NCI-H1048 (cell line): ENCODE data around the gene ZSWIM9.

ENCODE experiments used
- DNase-seq: peaks from one replicate; lab custom pipeline; 2025; lab: John Stamatoyannopoulos, UW

ZSWIM9 gene

DNA sequence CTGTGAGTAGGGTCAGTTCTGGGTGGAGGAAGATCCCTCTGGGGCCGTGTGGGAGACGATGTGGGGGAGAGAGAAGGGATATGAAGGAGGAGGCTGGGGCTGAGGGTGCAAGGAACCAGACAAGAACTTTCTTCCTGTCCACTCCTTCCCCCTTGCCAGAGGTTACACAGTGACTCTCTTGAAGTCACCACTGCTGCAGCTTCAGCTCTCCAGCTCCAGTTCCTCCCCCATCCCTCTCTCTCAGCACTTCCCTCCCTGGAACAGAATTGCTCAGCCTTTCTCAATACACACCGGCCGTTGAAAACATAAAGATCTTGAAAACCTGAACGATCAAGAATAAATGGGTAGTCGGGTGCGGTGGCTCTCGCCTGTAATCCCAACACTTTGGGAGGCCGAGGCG, 5.1 kb downstream of the ZSWIM9 start:
- DNase-seq: no peak

DNA sequence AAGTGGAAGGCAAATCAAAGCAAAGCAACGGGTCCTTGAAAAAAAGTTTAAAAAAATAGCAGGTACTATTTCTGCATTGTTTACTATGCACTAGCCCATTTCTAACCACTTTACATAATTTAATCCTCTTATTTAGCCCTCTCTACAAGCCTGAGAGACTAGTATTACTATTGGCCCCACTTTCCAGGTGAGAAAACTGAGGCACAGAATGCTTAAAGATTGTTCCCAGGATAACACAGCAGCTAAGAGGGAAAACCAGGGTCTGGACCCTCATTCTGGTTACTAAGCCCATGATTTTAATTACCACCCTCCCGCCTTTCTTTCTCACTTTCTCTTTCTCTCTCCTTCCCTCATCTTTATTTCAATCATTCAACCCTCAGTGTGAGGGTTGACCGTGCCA, 5.7 kb downstream of the ZSWIM9 start:
- DNase-seq: no peak

DNA sequence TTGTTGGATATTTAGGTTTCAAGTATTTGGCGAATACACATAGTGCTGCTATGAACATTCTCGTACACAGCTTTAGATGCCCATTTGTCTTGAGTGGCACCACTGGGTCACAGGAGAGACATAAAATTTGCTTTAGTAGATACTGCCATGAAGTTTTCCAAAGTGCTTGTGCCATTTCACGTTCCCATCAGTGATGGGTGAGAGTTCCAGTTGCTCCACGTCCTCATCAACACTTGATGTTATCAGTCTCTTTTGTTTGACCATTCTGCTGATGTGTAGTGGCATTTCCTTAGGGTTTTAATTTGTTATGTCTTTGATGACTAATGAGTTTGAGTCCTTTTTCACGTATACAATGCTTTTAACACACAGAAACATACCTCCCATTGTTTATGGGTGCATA, 11.0 kb downstream of the ZSWIM9 start:
- DNase-seq: no peak

DNA sequence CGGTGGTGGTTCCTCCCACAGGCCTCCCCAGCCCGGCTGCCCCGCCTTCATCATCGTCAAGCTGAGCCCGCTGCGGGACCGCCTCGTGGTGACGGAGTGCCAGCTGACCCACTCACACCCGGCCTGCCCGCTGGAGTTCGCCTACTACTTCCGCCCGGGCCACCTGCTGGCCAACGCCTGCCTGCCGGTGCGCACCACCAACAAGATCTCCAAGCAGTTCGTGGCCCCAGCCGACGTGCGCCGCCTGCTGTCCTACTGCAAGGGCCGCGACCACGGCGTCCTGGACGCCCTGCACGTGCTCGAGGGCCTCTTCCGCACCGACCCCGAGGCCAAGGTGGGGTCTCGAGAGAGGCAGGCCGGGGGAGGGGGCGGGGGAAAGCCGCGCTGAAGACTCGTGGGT, 12.0 kb downstream of the ZSWIM9 start:
- no peak for DNase-seq

DNA sequence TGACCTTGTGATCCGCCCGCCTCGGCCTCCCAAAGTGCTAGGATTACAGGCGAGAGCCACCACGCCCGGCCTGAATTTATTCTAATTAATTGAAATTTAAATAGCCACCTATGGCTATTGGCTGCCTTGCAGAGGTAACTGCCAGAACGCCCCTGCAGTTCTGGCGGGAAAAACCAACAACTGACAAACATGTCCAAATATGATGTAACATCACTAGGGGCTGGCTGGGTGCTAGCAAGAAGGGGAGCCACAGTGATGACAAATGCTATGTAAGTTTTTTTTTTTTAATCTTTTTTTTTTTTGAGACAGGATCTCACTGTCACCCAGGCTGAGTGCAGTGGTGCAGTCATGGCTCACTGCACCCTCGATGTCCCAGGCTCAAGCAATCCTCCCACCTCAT, 12.9 kb downstream of the ZSWIM9 start:
- DNase-seq: no peak

DNA sequence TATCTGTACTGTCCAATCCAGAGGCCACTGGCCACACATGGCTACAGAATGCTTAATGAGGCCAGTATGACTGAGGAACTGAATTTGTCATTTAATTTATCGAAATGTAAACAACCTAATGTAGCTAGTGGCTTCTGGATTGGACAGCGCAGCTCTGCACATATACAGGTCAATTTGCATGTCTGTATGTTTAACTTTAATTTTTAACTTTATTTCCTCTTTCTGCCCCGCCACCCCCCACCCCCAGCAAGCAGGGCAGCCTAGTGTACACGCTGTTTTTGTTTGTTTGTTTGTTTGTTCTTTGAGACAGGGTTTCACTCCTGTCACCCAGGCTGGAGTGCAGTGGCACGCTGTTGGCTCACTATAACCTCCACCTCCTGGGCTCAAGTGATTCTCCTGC, 15.5 kb downstream of the ZSWIM9 start:
- no peak for DNase-seq

DNA sequence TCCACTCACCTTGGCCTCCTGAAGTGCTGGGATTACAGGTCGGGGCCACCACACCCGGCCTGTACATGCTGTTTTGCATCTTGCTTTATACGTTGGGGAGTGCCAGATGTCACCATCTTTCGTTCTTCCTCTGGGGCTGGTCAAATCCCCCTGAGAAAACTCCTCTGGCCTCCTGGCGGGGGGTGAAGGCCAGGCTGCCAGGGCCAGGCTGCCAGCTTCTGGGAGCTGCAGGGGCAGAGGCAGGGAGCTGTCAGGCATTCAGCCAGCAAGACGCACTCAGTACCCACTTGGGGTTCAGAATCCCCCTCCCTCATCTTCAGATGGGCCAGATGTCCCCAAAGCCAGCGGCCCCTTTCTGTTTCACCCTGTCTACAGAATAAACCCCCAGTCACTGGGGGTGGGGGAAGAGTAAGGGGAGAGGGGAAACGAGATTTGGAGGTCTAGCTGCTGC, 16.1 kb downstream of the ZSWIM9 start:
- no peak for DNase-seq

DNA sequence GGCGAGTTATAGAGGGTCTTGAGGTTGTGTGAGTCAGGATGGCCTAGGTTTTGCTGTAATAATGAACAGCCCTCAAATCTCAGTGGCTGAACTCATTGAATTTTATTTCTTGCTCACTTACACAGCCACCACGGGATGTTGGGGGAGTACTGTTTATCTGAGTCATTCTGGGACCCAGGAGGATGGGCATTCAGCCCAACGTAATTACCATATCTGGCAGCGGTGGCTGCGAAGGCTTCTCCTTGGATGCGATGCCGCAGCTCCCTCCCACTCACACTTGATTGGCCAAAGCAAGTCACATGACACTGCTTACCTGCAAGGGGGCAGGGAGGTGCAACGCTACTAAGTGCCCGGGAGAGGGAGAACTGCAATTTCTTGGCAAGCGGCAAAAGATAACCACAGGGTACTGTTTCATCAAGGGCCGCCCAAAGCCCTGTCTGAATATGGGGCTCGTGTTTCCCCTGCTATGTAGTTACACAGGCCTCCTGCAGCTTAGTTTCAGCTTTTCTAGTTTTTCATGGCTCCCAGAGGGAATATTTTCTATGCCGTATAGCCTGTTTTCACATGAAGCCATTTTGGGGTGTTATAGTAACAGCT, 19.9 kb downstream of the ZSWIM9 start:
- DNase-seq: peak; percentile 78

DNA sequence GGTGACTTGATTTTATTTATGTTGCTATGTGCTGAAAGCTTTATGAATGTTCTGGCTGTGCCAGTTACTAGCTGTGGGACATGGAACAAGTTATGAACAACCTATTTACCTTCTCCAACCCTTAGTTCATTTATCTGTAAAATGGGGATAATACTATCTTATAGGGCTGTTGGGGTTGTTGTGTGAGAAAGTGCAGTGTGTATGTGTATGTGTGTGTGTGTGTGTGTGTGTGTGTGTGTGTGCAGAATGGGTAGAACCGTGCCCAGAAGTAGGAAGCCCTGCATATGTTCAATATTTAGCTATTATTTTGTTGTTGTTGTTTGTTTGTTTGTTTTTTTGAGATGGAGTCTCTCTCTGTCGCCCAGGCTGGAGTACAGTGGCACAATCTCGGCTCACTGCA, 20.4 kb downstream of the ZSWIM9 start:
- no peak for DNase-seq

DNA sequence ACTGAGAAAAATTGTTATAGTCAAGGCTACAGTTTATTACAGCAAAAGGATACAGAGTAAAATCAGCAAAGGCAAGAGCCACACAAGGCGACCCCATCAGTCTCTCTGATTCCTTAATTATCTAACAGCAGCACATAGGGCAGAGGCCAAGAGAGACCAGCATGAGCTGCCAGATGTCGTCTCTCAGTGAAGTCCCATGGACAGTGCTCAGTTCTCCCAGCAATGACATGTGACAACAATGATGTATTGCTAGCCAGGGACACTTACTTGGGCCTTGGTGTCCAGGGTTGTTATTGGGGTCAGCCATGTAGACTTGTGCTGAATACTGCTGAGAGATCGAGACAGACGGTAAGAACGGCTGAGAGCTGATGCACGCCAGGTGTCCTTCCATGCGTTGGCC, 22.3 kb downstream of the ZSWIM9 start:
- no peak for DNase-seq

DNA sequence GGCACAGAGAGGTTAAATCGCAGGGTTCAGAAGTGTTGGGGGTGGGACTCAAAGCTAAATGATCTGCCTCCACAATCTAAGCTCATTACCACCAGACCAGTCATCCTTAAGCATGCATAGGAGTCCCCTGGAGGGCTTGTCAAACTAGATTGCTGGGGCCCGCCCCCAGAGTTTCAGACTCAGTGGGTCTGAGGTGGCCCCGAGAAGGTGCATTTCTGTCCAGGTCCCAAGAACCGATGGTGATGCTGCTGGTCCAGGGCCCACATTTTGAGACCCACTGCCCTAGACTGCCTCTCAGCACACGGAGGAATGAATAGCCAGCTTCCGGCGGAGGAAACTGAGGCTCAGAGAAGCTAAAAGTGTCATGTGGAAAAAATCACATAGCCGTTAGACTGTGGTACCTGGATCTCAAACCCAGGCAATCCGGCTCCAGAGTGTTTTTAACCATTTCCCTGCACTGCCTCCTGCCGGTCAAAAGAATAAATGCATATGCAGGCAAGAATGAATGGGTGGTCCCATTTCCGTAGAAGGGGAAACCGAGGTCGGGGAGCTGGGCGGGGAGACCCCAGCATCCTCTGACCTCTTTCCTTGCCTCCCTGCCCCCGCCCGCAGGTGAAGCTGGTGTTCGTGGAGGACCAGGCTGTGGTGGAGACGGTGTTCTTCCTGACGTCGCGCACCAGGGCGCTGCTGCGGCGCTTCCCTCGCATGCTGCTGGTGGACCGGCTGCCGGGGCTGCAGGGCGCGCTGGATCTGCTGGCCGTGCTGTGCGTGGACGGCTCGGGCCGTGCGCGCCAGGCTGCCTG, 23.8 kb downstream of the ZSWIM9 start:
- no peak for DNase-seq

DNA sequence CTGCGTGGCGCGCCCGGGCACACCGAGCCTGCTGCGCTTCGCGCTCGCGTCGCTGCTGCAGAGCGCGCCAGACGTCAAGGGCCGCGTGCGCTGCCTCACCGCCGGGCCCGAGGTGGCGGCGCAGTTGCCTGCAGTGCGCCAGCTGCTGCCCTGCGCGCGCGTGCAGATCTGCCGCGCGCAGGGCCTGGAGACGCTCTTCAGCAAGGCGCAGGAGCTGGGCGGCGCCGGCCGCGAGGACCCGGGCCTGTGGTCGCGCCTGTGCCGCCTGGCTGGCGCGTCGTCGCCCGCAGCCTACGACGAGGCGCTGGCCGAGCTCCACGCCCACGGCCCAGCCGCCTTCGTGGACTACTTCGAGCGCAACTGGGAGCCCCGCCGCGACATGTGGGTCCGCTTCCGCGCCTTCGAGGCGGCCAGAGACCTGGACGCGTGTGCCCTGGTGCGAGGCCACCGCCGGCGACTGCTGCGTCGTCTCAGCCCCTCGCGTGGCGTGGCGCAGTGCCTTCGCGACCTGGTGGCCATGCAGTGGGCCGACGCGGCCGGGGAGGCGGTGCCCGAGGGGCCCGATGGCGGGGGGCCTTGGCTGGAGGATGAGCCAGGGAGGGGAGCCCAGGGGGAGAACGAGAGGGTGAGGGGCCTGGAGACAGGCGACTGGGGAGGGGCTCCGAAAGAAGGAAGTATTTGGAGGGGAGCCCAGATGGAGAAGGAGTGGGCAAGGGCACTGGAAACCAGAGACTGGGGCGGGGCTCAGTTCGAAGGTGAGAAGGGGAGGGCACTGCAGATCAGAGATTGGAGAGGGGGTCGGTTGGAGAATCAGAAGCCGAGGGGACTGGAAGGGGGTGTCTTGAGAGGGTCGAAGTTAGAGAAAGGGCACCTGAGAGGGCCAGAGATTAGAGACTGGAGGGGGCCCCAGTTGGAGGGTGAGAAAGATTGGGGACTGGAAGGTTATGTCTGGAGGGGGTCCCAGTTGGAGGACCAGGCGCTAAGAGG, 24.7 kb downstream of the ZSWIM9 start:
- DNase-seq: no peak

DNA sequence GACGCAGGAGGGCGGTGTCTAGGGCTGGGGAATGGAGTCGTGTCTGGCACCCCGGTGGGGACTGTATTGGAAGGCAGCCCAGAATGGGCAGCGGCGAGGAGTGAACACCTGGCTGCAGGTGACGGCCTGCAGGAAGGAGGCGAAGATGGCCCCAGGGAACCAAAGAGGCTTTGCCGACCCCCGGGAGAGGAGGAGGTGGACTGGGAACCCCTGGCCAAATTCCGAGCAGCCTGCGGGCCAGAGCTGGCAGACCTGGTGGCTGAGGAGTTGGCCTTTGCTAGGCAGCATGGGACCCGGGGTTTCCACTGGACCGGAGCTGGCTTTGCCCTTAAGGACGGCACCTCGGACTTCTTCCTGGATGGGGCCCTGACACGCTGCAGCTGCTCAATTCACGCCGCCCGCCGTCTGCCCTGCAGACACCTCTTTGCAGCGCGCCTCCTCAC, 25.9 kb downstream of the ZSWIM9 start:
- DNase-seq: no peak

DNA sequence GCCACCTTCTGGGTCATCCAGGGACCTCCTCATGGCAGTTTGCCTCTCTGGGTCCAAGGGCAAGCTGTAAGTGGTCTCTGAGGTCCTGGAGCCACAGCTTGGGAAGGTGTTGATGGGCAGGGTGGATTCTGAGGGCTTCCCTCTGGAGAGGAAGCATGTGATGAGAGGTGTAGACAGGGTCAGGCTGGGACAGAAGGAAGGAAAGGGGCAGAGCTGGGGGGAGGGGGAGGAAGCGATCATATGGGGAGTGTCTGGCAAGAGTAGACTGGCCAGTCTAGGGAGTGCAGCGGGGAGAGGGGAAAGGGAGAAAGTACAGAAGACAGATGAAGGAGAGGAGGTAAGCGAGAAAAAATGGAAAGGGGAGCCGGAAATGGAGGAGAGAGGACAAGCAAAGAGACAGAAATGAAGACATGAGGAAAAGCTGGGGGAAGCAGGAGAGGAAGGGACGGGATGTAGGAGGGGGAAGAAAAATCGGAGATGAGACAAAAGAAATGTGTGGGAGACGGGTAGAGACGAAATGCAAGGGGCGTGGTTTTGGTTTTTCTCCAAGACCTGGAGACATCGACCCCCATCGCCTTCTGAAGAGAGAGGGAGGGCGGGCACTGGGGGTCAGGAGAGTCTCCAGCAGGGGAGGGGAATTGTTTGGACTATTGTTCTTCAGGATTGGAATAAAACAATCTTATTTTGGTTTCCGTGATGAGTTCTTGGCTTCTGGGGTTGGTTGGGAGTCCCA, 26.6 kb downstream of the ZSWIM9 start:
- DNase-seq: no peak

DNA sequence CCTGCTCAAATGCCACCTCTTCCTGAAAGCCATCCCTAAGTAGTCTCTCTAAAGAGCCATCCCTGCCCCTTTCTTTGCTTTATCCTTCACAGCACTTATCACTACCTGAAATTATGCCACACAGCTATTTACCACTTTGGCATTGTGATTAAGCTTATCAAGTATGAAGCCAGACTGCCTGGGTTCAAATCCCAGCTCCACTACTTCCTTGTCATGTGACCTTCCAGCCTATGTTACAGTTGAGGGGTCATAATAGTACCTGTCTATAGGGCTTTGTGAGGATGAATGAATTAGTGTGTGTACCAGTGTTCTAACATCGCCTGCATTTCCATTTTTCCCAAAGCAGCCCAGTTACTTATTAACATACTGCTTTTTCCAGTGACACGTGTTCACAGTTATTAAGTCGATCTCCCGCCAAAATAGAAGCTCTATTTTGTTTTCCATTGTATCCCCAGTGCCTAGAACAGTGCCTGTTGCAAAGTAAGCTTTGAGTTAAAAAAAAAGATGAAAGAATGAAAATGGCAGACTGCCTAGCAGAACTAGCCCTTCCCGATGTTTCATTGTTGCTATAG, 32.8 kb downstream of the ZSWIM9 start:
- DNase-seq: no peak

DNA sequence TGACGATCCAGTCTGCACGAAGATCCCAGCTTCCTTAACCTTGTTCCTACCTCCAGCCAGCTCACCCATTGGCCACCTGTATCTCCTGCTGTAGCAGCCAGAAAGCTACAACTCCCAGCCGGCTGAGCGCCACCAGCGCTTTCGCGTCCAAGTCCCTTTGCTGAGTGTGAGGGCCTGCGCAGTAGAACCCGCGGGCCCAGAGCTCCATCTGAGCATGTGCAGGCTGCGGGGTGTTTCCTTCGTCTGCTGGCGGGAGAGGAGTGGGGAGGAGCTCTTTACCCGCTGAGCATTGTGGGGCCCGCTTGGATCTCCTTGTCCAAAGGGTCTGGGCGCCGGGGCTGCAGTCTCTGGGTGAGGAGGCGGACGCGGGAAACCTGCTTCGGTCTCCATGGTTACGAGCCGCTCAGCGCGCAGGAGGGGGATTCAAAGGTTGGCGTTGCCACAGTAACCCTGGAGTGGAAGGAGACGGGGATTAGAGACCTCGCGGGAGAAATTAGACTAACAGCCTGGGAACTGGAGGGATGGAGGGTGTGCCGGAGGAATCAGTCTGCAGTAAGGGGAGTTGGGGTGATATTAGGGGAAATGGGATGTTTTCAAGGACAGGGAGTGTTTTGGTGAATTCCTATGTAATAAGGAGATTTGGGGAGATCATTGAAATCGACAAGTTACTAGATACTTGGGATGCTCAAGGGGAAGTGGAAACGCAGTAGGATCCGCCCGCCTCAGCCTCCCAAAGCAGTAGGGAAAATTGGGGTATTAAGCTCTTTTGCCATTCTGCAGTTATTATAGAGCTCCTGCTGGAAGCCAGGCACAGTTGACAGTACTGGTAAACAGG, 33.5 kb downstream of the ZSWIM9 start:
- peak; percentile 97 for DNase-seq

DNA sequence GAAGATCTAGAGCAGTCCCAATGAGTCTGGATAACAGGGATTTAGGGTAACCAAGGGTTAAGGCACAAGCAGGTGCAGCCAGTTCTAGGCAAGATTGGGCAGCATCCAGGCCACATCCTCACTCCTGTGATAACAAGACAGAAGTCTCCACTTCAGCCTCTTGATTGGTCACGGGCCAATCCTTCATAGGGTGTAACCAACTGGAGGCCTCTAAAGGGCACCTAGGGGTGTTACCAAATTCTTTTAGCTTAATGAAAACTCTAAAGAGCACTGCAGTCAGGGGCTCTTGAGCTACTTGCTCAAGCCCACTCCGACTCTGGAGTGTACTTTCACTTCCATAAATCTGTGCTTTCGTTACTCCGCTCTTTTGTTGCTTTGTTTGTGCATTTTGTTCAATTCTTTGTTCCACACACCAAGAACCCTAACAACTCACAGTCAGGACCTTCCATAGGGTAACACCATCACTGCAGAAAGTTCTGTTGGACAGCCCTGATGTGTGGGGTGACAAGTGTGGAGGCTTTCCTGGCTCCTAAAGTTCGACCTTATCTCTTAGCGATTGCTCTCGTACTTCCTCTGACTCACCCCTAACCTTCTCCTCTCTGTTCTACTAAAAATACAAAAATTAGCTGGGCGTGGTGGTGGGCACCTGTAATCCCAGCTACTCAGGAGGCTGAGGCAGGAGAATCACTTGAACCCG, 36.1 kb downstream of the ZSWIM9 start:
- no peak for DNase-seq

DNA sequence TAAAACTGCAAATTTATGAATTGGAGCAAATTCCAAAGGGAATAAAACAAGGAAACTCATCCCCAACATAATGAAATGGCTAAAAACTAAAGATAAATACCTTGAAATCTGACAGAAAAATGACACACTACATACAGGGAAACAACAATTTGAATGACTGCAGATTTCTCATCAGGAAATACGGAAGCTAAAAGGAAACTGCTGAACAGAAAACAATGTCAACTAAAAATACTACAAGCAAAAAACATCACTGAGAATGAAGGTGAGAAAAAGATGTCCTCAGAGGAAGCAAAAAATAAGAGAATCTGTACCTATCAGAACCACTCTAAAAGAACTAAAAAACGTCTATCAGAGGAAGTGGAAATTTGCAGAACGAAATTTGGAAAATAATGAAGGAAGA, 39.5 kb downstream of the ZSWIM9 start:
- no peak for DNase-seq

DNA sequence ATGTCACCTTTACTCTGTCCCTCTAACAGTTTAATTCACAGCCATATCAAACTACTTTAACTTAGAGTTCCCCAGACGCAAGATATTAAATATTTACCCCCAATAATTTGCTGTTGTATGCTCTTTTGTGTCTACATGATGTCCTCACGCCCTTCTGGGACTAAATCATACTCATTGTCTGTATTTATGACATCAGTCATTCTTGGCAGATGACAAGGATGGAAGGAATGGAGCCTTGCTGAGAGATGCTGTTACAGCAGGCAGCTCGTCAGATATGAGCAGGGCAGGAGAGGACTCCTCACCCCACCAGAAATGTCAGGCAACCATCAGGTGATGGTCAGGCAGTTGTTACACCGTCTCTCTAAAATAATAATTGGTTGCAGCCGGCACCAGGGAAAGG, 43.5 kb downstream of the ZSWIM9 start:
- no peak for DNase-seq

DNA sequence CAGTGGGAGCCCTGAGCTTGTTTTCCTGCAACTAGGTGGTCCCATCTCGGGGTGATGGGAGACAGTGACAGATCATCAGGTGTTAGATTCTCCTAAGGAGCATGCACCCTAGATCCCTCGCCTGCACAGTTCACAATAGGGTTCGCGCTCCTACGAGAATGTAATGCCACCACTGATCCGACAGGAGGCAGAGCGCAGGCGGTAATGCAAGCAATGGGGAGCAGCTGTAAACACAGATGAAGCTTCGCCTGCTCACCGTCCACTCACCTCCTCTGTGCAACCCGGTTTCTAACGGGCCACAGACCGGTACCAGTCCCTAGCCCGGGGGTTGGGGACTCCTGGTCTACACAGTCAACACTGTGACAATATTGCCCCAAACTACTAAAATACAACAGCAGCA, 46.5 kb downstream of the ZSWIM9 start:
- DNase-seq: no peak
